SH-SY5Y (cell line): ENCODE data around the gene MT1E.

Source experiments
- GATA2 ChIP-seq: IDR thresholded peaks from 2 replicates; pipeline ENCODE4 v1.6.1; 2011; ENCODE audit warnings: mild to moderate bottlenecking, low read depth, low read length
- GATA3 ChIP-seq: IDR thresholded peaks from 2 replicates; pipeline ENCODE4 v1.6.1; 2011; ENCODE audit warnings: low read depth, mild to moderate bottlenecking, low read length, moderate library complexity

MT1E gene

DNA sequence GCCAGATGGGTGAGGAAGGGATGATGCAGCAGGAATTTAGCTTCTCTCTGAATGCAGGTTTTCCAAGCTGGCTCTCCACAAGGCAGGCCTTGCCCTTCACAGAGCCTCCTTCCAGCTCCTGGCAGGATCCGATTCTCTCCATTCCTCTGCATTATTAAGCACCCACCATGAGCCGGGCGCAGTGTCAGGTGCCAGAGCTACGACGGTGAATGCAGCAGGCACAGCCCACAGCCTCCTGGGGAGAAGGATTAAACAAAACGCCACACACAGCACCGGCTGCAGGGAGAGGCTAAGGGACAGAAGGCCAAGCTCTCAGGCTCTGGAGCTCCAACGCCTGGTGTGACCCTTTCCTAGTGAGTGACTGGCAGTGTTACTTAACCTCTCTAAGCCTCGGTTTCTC is 24.3 kb upstream of the MT1E start:
- TF ChIP-seq GATA2, result no peak
- no peak for TF ChIP-seq GATA3

DNA sequence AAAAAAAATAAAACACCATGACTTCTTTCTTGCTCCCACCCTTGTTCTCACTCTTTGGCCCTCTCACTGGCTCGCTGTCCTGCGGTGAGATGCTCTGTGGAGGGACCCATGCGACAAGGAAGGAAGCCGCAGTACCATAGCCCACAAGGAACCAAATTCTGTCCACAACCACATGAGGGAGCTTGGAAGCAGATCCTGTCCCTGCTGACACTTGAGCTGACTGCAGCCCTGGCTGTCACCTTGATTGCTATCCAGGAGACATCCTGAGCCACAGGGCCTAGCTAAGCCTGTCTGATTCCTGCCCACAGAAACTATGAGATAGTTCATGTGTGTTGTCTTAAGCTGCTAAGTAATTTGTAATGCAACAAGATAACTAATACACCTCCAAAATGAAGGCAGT is 22.0 kb upstream of the MT1E start:
- no peak for TF ChIP-seq GATA3
- no peak for TF ChIP-seq GATA2

DNA sequence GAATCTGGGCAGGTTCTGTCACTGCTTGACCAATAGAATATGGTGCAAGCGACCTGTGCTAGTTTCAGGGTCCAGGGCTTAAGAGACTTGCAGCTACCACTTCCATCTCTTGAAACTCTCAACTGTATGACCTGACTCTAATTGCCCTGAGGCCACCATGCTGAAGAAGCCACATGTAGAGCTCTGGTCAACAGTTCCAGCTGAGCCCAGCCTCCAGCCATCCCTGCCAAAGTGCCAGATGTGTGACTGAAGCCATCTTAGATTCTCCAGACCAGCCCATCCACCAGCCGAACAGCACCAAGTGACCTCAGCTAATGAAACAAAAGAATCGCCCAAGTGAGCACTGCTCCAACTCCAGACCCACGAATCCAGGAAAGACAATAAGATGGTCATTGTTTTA is 20.6 kb upstream of the MT1E start:
- no peak for TF ChIP-seq GATA3
- TF ChIP-seq GATA2, result no peak

DNA sequence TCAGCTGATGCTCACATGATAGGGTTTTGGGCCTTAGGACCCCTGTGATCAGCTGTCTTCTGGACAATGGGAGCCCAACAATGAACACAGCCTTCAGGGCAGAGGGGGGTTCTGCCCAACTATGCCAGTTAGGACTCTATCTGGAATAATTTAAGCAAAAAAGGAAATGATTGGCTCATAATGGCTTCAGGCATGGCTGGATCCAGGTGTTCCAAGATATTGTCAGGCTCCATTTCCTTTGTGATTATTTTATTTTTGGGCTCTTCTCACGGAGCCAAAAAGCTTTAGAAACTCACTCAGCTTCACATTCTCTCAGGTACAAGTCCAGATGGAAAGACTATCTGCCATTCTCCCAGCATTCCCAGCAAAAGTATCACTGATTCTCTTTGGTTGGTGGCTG is 20.1 kb upstream of the MT1E start:
- TF ChIP-seq GATA2 (no peak), GATA3 (no peak)

DNA sequence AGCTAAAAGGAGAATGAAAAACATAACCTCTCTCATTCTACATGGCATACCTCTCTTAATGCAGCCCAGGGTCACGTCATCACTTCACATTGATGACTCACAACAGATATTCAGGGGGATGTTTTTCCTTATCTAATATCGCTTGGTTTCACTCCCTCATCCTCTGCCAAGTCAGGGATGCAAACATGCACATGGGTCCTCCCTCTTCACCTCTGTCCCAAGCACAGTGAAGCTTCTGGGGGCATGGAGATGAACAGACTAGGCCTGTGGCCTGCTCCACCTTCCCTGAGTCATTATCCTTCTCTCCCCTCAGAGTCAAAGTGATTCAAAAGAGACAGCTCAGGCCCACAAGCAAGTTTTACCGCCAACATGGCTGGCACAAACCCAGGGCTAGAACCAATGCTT is 19.5 kb upstream of the MT1E start:
- TF ChIP-seq GATA2 (no peak), GATA3 (no peak)

DNA sequence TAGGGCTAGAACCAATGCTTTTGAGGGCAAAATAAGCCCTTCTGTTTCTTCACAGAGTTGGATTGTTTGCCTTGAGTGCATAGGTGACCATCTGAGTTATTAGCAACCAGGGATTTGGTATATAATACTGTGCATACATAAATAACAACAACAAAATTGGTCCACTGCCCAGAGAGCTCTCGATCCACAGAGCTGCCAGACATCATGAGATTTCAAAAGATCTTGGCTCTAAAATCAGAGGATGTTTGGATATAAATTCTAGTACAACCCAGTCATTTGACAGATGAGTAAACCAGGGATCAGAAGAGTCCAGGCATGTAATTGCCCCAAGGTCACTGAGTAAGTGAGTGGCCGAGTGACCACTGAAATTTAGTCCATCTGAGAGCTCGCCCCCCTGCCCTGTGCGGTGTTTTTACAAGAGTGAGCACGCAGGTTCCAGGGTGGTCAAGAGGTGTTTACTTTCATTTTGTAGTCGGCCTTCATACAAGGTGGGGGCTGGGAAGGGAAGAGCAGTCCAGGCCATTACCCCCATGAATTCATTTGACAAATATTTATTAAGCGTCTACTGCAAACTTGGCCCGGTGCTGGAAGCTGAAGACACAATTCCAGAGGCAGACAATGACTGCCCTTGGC is 19.0 kb upstream of the MT1E start:
- no peak for TF ChIP-seq GATA3
- no peak for TF ChIP-seq GATA2

DNA sequence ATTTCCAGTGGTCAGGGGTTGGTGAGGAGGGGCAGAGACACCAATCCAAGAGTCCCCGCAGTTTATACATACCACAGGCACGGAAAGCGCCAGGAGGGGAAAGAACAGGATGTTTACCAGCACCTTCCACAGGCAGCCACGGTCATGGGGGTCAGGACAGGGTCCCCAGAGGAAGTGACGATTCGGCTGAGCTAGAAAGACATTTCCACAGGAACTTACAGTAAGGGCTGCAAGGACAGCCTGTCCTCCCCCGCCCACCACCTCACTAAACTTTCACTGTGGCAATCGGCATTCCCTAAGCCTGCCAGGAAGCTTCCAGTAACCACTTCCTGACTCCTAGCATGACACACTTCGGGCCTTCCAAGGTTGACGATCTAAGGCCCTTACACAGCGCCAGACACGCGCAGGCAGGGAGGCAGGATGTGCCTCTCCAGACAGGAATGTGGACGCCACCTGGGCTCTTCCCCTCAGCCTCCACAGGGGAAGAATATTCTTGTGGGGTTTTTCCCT is 18.4 kb upstream of the MT1E start:
- TF ChIP-seq GATA3, result no peak
- no peak for TF ChIP-seq GATA2

DNA sequence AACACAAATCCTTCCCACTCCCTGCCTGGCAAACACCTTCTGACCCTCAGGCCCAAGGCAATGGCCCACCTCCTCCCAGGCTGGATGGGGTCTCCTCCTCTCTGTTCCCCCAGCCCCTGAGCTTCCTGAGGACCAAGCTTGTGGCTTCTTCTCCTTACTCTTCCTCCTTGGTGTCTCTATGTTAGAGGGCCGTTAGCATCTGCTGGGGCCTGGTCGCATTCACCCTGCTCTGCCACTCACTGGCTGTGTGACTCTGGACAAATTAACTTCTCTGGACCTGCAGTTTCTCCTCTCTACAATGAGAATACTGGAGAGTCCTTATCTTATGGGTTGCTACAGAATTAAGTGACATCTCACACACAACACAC is 17.9 kb upstream of the MT1E start:
- no peak for TF ChIP-seq GATA3

DNA sequence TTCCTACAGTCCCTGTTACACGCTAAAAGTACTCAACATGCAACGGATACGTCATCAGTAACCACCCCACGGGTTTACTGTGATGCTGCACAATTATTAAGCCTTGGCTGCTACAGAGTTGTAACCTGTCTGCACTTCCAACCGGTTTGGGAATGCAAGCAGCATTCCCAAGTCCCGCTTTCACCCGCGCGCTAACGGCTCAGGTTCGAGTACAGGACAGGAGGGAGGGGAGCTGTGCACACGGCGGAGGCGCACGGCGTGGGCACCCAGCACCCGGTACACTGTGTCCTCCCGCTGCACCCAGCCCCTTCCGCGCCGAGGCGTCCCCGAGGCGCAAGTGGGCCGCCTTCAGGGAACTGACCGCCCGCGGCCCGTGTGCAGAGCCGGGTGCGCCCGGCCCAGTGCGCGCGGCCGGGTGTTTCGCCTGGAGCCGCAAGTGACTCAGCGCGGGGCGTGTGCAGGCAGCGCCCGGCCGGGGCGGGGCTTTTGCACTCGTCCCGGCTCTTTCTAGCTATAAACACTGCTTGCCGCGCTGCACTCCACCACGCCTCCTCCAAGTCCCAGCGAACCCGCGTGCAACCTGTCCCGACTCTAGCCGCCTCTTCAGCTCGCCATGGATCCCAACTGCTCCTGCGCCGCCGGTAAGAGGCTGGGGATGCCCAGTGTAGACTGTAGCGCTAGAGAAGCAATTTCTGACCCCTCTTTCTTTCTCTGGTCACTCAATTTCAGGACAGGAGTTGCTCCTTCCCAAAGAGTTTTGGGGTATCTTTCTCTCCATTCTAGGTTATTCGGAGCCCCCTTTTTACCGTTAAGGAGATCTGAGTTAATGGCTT is 17.3 kb upstream of the MT1E start, which contains the start of gene MT2A:
Gene MT2A (plus strand): TSS at position 542 of the 833 bp plus-strand sequence. CDS start 72 bp downstream, at position 614.
- TF ChIP-seq GATA3 (no peak), GATA2 (no peak)

DNA sequence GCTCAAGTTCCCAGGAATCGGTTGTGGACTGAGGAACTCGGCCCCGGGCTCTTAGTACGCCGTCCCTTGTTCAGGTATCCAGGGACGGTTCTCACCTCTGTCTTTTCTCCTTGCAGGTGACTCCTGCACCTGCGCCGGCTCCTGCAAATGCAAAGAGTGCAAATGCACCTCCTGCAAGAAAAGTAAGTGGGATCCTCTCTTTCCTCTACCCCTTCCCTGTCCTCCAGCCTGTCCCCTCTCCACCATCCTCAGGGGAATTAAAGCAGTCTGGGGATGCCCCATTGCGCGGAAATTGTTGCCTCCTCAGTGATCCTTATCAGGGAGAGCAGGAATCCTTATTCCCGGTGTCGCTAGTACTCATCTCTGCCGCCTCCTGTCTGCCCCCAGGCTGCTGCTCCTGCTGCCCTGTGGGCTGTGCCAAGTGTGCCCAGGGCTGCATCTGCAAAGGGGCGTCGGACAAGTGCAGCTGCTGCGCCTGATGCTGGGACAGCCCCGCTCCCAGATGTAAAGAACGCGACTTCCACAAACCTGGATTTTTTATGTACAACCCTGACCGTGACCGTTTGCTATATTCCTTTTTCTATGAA is 16.6 kb upstream of the MT1E start:
- TF ChIP-seq GATA3 (no peak), GATA2 (peak; percentile 76)

DNA sequence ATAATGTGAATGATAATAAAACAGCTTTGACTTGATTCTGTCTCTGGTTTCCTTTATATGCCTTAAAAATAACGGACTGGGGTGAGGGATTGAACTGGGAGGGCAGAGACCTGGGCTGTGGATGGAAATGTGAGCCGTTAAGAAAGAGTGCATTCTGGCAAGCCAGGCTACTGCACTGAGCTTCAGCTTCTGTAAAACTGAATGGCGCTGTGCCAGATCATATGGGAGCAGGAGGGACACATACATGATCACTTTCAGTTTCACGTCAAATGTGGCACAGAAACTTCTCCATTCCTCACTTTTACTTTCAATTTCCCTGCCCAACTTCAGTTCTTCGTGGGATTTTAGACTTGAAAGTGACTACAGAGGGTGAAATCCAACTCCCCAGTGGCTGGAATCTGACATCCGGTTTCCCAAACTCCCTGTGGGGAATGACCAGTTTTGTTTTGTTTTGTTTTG is 16.1 kb upstream of the MT1E start:
- TF ChIP-seq GATA2 (no peak), GATA3 (no peak)

DNA sequence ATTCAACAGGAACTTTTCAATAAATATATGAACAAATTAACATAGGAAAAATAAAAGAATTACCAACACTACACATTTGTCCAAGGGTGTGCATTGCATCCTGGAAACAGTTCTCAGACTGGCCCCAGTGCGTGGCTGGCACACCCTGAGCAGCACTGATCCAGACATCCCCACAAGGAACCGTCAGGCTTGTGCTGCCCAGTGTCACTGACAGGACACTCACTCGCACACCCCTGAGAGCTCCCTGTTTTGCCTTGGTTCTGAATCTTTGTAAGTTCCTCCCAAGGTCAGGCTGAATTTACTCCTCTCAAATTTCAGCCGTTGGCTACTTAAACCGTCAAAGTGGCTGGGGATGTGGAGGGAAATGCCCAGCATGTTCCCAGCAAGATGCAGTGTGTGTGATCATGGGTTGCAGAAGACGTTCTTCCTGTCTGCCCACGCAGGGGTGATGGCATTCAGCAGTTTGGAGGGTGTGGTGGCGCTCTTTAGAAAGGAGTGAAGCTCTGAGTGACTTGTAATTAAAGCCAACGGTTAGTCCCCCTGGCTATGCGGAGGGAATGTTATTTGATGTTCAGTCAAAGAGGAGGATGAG is 15.5 kb upstream of the MT1E start:
- TF ChIP-seq GATA2 (no peak), GATA3 (no peak)

DNA sequence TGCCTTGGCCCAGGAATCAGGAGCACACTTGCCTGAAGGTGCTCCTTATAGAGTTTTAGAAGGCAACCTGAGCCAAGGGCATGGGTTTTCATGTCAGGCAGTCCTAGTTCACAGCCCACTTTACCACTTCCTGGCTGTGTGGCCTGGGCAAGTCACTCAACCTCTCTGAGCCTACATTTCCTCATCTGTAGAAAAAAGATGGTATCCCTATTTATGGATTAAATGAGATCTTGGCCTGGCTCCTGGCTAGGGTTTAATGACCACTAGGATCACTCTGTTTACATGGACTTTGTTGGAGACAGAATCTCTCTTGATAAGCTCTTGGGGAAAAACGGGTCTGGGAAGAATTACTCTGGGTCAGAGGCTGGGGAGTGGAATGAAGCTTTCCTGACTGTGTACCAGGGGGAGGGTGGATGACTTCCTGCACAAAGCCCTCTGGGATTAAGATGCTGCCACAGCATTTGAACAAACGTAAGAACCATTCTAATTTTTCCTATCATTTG is 14.9 kb upstream of the MT1E start:
- TF ChIP-seq GATA3 (no peak), GATA2 (no peak)

DNA sequence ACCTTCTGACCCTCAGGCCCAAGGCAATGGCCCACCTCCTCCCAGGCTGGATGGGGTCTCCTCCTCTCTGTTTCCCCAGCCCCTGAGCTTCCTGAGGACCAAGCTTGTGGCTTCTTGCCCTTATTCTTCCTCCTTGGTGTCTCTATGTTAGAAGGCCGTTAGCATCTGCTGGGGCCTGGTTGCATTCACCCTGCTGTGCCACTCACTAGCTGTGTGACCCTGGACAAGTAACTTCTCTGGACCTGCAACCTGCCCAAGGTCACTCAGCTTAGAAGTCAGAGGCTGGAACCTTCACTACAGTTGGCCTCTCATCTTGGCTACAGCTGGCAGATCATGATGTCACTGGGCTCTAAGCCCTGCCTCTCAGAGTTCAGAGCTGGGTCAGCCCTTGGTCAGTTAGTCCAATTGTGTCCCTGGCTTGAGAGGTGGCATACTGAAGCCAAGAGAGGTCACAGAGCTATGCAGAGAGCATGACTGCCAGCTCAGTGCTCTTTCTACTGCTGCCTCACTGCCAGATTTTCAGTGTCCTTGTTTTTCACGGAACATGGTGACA is 14.2 kb upstream of the MT1E start:
- TF ChIP-seq GATA2 (no peak), GATA3 (no peak)

DNA sequence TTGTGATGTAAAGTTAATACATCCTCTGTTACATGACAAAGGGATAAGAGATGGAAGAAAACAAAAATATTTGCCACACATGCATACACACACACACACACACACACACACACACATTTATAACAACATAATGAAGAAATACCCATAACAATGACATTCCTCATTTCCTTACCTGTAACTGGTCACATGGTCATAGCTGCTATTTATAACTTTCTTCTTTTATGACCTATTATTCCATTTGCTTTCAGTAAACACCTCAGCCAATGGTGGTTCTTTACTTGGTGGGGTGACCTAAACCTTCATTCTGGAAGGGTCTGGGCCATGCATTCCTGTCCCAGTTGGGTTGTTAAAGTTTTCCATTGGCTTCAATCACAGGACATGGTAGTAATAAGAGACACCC is 11.9 kb upstream of the MT1E start:
- TF ChIP-seq GATA2 (no peak), GATA3 (no peak)
